Smooth muscle cell (in vitro differentiated cells): ENCODE results near the gene GPR21. TPM values are rescaled to one million over a fixed set of nuclear protein-coding genes. Genes with fewer than 3 reads are reported as not detected.

Experiments
- DNase-seq: peaks from one replicate; lab custom pipeline; 2025; ENCODE audit not compliant: unreplicated experiment; lab: John Stamatoyannopoulos, UW
- H2AFZ ChIP-seq: fragments of 200-600 bp; sonication (generic); 2 replicates; pipeline ENCODE4 v1.6.0; 2016; ENCODE audit warnings: antibody characterized with exemption, low read depth, mild to moderate bottlenecking
- H3F3A ChIP-seq: fragments of 200-600 bp; sonication (generic); 2 replicates; pipeline ENCODE4 v1.6.0; 2017; ENCODE audit warnings: antibody characterized with exemption, low read depth
- H3K27ac ChIP-seq: fragments of 200-600 bp; sonication (generic); 2 replicates; pipeline ENCODE4 v1.5.1; 2016; ENCODE audit warnings: low read depth, mild to moderate bottlenecking
- H3K27me3 ChIP-seq: fragments of 200-600 bp; sonication (generic); 2 replicates; pipeline ENCODE4 v1.6.1; 2016; ENCODE audit warnings: low read depth, mild to moderate bottlenecking
- H3K36me3 ChIP-seq: fragments of 200-600 bp; sonication (generic); 2 replicates; pipeline ENCODE4 v1.5.1; 2016; ENCODE audit warnings: low read depth
- H3K4me1 ChIP-seq: fragments of 200-600 bp; sonication (generic); 2 replicates; pipeline ENCODE4 v1.5.1; 2016; ENCODE audit warnings: low read depth
- H3K4me2 ChIP-seq: fragments of 200-600 bp; sonication (generic); 2 replicates; pipeline ENCODE4 v1.6.0; 2016; ENCODE audit warnings: mild to moderate bottlenecking
- H3K4me3 ChIP-seq: fragments of 200-600 bp; sonication (generic); 2 replicates; pipeline ENCODE4 v1.5.1; 2016; ENCODE audit warnings: mild to moderate bottlenecking
- H3K79me2 ChIP-seq: fragments of 200-600 bp; sonication (generic); 2 replicates; pipeline ENCODE4 v1.6.0; 2016; ENCODE audit warnings: low read depth, mild to moderate bottlenecking
- H3K9ac ChIP-seq: fragments of 200-600 bp; sonication (generic); 2 replicates; pipeline ENCODE4 v1.6.0; 2016; ENCODE audit warnings: low read depth
- H3K9me3 ChIP-seq: fragments of 200-600 bp; sonication (generic); replicated peaks from 2 replicates; pipeline ENCODE4 v1.5.1; 2016; ENCODE audit warnings: low read depth
- H4K20me1 ChIP-seq: fragments of 200-600 bp; sonication (generic); 2 replicates; pipeline ENCODE4 v1.6.0; 2016; ENCODE audit warnings: low read depth
- CTCF ChIP-seq: fragments of 200-600 bp; sonication (generic); IDR thresholded peaks from 2 replicates; pipeline ENCODE4 v1.5.1; 2017; ENCODE audit warnings: borderline replicate concordance, mild to moderate bottlenecking, antibody characterized with exemption; ENCODE audit not compliant: insufficient read depth, poor library complexity, severe bottlenecking
- WGBS: methylation state at CpG from one replicate; pipeline ENCODE4 v1.1.7; 2016; ENCODE audit warnings: low lambda C conversion rate; 5-methylcytosine and 5-hydroxymethylcytosine counted together
- polyA plus RNA-seq: library from polyadenylated mRNA; unstranded; fragments of >200 nt; fragmentation: Nextera tagmentation; extraction: Ambion mirVana; gene quantifications from 2 replicates; pipeline ENCODE4 v1.2.1, GENCODE V29; 2016
- total RNA-seq: library from RNA; depleted of rRNA; stranded (reverse); fragments of >200 nt; gene quantifications from 2 replicates; pipeline ENCODE4 v1.2.3, GENCODE V29; 2014

Gene GPR21
- total and polyA plus RNA-seq, 2 experiments from 2014 or later: 2.0 TPM; not detected in 1

DNA sequence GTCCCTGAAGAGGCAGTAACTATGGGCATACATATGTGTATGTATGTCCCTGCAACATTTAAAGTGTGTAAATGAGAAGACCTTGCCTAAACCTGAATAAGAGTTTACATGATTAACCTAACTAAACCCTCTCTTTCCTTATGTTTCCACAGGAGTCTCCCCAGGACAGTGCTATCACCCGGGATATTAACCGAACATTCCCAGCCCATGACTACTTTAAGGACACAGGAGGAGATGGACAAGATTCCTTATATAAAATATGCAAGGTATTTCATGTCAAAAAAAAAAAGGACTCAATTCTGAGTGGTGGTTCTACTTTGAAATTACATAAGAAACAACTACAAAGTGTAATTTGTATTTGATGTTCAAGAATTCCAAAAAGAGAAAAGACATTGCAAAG lies 31.7 kb downstream of the GPR21 start:
- DNase-seq: no peak

GRCh38 chr9:123067136-123067535 lies 33.7 kb downstream of the GPR21 start:
- H4K20me1 ChIP-seq: peaks cover 6% of the 10 kb centered on the region
- no peak overlapping the region for H3K27ac ChIP-seq
- no peaks in the 10 kb centered on the region for H3K9me3 ChIP-seq
- H3K9ac ChIP-seq: no peak overlapping the region
- TF ChIP-seq CTCF: no peak
- H3K4me3 ChIP-seq: no peak overlapping the region
- H2AFZ ChIP-seq: no peak overlapping the region
- H3K36me3 ChIP-seq: peaks cover 5% of the 10 kb centered on the region
- H3K4me1 ChIP-seq: no peaks in the 10 kb centered on the region
- 96% methylated on average over 1 of the region's 1 CpG for WGBS
- H3K27me3 ChIP-seq: no peaks in the 10 kb centered on the region
- no peaks in the 10 kb centered on the region for H3K79me2 ChIP-seq
- H3K4me2 ChIP-seq: no peak overlapping the region
- H3F3A ChIP-seq: no peaks in the 10 kb centered on the region
- DNase-seq: no peak

More for the DNA sequence above, 31.7 kb downstream of the GPR21 start:
- Histone ChIP-seq H3K79me2 (no peaks in the 10 kb centered on the region), H3K9me3 (no peaks in the 10 kb centered on the region), H3K9ac (no peak overlapping the region), H3K27me3 (no peaks in the 10 kb centered on the region), H4K20me1 (peaks cover 6% of the 10 kb centered on the region), H3K4me3 (no peak overlapping the region), H3K4me1 (no peaks in the 10 kb centered on the region), H3K36me3 (peaks cover 5% of the 10 kb centered on the region), H2AFZ (no peak overlapping the region), H3K4me2 (no peak overlapping the region), H3F3A (no peaks in the 10 kb centered on the region), H3K27ac (no peak overlapping the region)
- TF ChIP-seq CTCF: no peak
- 89% methylated on average over 2 of the region's 2 CpGs for WGBS

DNA sequence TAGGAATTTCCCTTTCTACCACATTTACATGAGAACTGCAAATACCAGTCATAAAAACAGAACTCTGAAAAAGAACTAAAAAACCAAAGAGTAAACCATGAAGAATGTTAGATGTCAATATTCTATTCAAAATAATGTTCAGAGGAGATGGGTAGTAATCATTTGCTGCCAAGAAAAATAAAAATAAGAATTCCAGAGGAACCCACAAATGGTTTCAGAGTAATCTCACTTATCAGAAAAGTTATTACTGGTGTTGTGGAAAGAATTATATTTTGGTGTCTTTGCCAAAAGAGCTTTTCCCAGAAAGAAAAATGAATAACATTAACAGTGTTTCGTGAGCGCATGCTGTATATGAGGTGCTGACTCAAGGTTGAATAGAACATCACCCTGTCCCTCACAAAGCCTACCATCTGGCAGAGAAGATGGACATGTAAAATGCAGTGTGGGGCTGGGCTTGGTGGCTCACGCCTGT lies 35.6 kb downstream of the GPR21 start:
- H4K20me1 ChIP-seq: peaks cover 6% of the 10 kb centered on the region
- no peak for TF ChIP-seq CTCF
- peak overlapping the region; percentile 14 for H3K27ac ChIP-seq
- no peak for DNase-seq
- no peaks in the 10 kb centered on the region for H3F3A ChIP-seq
- H3K4me3 ChIP-seq: no peak overlapping the region
- no peaks in the 10 kb centered on the region for H3K4me1 ChIP-seq
- H2AFZ ChIP-seq: no peak overlapping the region
- 56% methylated on average over 3 of the region's 3 CpGs for WGBS
- no peaks in the 10 kb centered on the region for H3K27me3 ChIP-seq
- no peaks in the 10 kb centered on the region for H3K79me2 ChIP-seq
- peaks cover 5% of the 10 kb centered on the region for H3K36me3 ChIP-seq
- no peaks in the 10 kb centered on the region for H3K9me3 ChIP-seq
- H3K9ac ChIP-seq: no peak overlapping the region
- H3K4me2 ChIP-seq: peak overlapping the region; percentile 44

DNA sequence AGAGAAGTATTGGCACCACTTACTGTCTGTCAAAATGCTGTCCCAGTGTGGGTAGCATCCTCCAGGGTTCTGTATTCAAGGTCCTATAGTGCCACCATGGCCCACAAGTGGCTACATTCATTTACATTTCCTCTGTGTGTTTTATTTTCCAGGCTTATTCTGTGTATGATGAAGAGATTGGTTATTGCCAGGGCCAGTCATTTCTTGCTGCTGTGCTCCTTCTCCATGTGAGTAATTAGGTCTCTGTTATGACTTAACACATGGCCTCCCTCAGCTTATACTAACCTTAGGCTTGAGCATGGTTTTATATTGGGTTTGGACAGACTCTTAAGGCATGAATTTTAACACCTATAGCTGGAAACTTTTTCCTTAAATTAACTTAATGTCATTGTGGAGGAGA lies 36.7 kb downstream of the GPR21 start:
- Histone ChIP-seq H3K9ac (no peak overlapping the region), H3K4me3 (no peak overlapping the region), H2AFZ (no peak overlapping the region), H3K36me3 (peaks cover 5% of the 10 kb centered on the region), H4K20me1 (peaks cover 6% of the 10 kb centered on the region), H3F3A (no peaks in the 10 kb centered on the region), H3K9me3 (no peaks in the 10 kb centered on the region), H3K4me1 (no peaks in the 10 kb centered on the region), H3K27me3 (no peaks in the 10 kb centered on the region), H3K79me2 (no peaks in the 10 kb centered on the region), H3K4me2 (no peak overlapping the region), H3K27ac (no peak overlapping the region)
- no peak for TF ChIP-seq CTCF
- DNase-seq: no peak
